ENCODE results near the gene STRAP. TPM values are rescaled to one million over a fixed set of nuclear protein-coding genes. Genes with fewer than 3 reads are reported as not detected.

The STRAP gene
- total RNA-seq, 4 donors from 2014 or later: 77.7 to 106 (median 102) TPM

DNA sequence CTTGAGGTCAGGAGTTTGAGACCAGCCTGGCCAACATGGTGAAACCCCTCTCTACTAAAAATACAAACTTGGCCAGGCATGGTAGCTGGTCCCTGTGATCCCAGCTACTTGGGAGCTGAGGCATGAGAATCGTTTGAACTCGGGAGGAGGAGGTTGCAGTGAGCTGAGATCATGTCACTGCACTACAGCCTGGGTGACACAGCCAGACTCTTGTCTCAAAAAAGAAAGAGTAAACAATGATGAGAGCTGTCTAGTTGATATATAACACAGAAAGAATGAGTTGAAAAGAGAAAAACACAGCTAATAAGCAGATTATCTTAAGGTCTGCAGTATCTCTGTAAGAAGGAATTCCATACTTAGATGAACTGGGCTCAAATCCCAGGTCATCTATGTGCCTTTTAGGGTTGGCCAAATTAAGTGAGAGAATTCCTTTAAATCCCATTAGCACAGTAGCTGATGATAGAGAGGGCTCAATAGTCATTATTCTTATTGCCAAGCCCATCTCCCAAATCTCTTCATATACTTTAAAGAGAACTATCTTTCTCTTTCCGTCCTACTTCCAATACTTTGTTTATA is 31.1 kb upstream of the STRAP start:
- TF ChIP-seq, protein P1, sequence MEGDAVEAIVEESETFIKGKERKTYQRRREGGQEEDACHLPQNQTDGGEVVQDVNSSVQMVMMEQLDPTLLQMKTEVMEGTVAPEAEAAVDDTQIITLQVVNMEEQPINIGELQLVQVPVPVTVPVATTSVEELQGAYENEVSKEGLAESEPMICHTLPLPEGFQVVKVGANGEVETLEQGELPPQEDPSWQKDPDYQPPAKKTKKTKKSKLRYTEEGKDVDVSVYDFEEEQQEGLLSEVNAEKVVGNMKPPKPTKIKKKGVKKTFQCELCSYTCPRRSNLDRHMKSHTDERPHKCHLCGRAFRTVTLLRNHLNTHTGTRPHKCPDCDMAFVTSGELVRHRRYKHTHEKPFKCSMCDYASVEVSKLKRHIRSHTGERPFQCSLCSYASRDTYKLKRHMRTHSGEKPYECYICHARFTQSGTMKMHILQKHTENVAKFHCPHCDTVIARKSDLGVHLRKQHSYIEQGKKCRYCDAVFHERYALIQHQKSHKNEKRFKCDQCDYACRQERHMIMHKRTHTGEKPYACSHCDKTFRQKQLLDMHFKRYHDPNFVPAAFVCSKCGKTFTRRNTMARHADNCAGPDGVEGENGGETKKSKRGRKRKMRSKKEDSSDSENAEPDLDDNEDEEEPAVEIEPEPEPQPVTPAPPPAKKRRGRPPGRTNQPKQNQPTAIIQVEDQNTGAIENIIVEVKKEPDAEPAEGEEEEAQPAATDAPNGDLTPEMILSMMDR (IDR thresholded peaks at IDR 0.05 in 4 of 5, conservative IDR thresholded peaks at IDR 0.05 in 1 of 5): no peak
- TF ChIP-seq POLR2A (IDR thresholded peaks at IDR 0.05): no peak
- intact Hi-C loops (cut with DNase I; ENCODE audit: low total_unique reads) (loop anchor here (5.0 kb wide), 2 partner anchors 64 to 79 kb away; partner anchors contain the start of gene EPS8), in situ Hi-C loops (cut with MboI; ENCODE audit: low sequenced_read_pairs in 4 of 4) (loop anchor here (5.0 to 25.0 kb wide), 4 partner anchors 254 to 576 kb away; no protein-coding TSS in a partner anchor)

DNA sequence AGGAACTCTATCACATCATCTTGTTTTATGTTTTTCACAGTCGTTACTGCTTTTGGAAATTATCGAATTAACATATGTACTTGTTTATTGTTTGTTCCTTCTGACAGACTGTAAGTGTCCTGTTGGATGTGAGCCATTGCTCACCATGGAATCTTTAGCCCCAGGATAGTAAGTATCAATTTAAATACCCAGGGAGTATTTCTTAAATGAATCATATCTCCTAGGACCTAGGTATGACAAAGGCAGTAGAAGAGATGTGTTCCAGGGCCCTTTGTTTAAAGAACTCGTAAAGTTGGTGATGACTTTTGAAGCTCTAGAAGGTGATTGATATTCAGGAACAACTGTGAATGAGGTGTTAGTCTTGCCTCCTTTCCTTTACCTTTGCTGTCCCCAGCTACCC is 30.3 kb upstream of the STRAP start:
- DNase-seq (no peak), ATAC-seq (no peak)
- Histone ChIP-seq H3K4me1 (peaks cover 19 to 23% of the 10 kb centered on the region in 2 donors), H3K4me3 (no peak overlapping the region), H3K9me3 (no peaks in the 10 kb centered on the region), H3K27me3 (no peaks in the 10 kb centered on the region), H3K27ac (peak overlapping the region; percentile 3 to 40 (median 29)), H3K36me3 (no peaks in the 10 kb centered on the region)
- TF ChIP-seq, protein P1 (IDR thresholded peaks at IDR 0.05 in 4 of 5, conservative IDR thresholded peaks at IDR 0.05 in 1 of 5): no peak
- no peak for TF ChIP-seq POLR2A (IDR thresholded peaks at IDR 0.05)
- in situ Hi-C loops (cut with MboI; ENCODE audit: low sequenced_read_pairs in 4 of 4) (loop anchor here (5.0 to 25.0 kb wide), 4 partner anchors 255 to 577 kb away; no protein-coding TSS in a partner anchor), intact Hi-C loops (cut with DNase I; ENCODE audit: low total_unique reads) (loop anchor here (5.0 kb wide), 2 partner anchors 65 to 80 kb away; partner anchors contain the start of gene EPS8)

More for the DNA sequence above, 31.1 kb upstream of the STRAP start:
- H3K27me3 ChIP-seq: no peaks in the 10 kb centered on the region
- no peaks in the 10 kb centered on the region for H3K36me3 ChIP-seq
- peaks cover 19 to 29% of the 10 kb centered on the region in 2 donors for H3K4me1 ChIP-seq
- H3K27ac ChIP-seq: peak overlapping the region; percentile 3 to 40 (median 33)
- ATAC-seq (no peak), DNase-seq (no peak)
- H3K9me3 ChIP-seq: no peaks in the 10 kb centered on the region
- H3K4me3 ChIP-seq: no peak overlapping the region

DNA sequence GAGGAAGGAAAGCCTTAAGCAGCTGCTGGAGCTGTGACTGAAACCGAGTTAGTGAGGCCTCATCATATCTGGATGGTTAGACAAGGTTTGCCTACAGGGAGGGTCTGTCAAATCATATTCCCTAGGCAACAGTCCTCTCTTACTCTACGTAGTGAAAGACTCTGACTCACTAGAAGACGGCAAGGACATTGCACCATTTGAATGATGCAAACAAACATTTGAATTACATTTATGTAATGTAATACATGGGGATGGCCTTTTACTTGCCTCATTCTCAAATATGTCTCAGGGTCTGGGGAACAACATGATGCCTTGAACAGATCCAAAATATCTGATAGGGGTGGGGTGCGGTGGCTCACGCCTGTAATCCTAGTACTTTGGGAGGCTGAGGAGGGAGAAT is 29.8 kb upstream of the STRAP start:
- DNase-seq (no peak), ATAC-seq (peak; percentile 59 to 77)
- intact Hi-C loops (cut with DNase I; ENCODE audit: low total_unique reads) (loop anchor here (5.0 kb wide), 2 partner anchors 65 to 80 kb away; partner anchors contain the start of gene EPS8), in situ Hi-C loops (cut with MboI; ENCODE audit: low sequenced_read_pairs in 4 of 4) (loop anchor here (5.0 to 25.0 kb wide), 4 partner anchors 255 to 578 kb away; no protein-coding TSS in a partner anchor)
- no peak for TF ChIP-seq POLR2A (IDR thresholded peaks at IDR 0.05)
- TF ChIP-seq, protein P1 (IDR thresholded peaks at IDR 0.05 in 4 of 5, conservative IDR thresholded peaks at IDR 0.05 in 1 of 5): no peak
- H3K27ac ChIP-seq: peak overlapping the region in 3 of 4 donors; percentile 3 to 40 (median 19)
- H3K4me1 ChIP-seq: peaks cover 16 to 19% of the 10 kb centered on the region in 2 donors
- H3K9me3 ChIP-seq: no peaks in the 10 kb centered on the region
- no peak overlapping the region for H3K4me3 ChIP-seq
- no peaks in the 10 kb centered on the region for H3K27me3 ChIP-seq
- H3K36me3 ChIP-seq: no peaks in the 10 kb centered on the region

DNA sequence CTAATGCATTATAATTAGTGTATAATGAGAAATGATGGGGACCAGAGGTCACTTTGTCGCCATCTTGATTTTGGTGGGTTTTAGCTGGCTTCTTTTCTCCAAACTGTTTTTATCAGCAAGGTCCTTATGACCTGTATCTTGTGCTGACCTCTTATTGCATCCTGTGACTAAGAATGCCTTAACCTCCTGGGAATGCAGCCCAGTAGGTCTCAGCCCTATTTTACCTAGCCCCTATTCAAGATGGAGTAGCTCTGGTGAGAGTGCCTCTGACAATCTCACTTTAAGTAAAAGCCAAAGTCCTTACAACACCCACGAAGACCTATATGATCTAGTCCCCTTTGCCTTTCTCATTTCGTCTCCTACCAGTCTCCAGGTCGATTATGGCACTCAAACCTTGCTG is 28.3 kb upstream of the STRAP start:
- TF ChIP-seq POLR2A (IDR thresholded peaks at IDR 0.05): no peak
- TF ChIP-seq, protein P1 (IDR thresholded peaks at IDR 0.05 in 4 of 5, conservative IDR thresholded peaks at IDR 0.05 in 1 of 5): no peak
- Histone ChIP-seq H3K9me3 (no peaks in the 10 kb centered on the region), H3K27ac (no peak overlapping the region), H3K4me3 (no peak overlapping the region), H3K4me1 (peaks cover 12 to 16% of the 10 kb centered on the region in 2 donors), H3K36me3 (no peaks in the 10 kb centered on the region), H3K27me3 (no peaks in the 10 kb centered on the region)
- intact Hi-C loops (cut with DNase I; ENCODE audit: low total_unique reads) (loop anchor here (5.0 kb wide), 2 partner anchors 67 to 82 kb away; partner anchors contain the start of gene EPS8), in situ Hi-C loops (cut with MboI; ENCODE audit: low sequenced_read_pairs in 4 of 4) (loop anchor here (5.0 to 25.0 kb wide), 4 partner anchors 257 to 579 kb away; no protein-coding TSS in a partner anchor)
- DNase-seq: no peak
- ATAC-seq: no peak
